Activated CD8-positive, alpha-beta memory T cell treated with anti-CD3 and anti-CD28 coated beads, Interleukin-2, amount 50 U/mL, for 1 hour (primary cell): ENCODE measurements around the gene RNF2.

Experiments used
- DNase-seq: peaks from one replicate; pipeline ENCODE4 v3.0.0-alpha.2; 2020; ENCODE audit errors: extremely low read depth

The RNF2 gene

DNA sequence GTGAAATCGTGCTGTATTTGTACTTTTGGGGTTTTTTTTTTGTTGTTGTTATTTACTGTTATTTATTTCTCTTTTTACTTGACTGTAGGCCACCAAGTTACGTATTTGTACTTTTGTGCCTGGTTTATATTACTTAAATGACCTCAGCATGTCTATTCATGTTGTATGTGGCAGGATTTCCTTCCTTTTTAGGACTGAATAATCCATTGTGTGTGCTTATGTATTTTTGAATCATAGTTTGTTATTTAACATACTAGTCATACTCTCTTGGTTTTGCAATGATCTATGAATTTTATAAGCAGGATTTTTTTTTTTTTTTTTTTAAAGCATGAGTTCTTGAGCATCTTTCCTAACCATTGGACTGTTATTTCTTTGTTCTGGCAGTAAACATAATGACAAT lies 51.2 kb downstream of the RNF2 start:
- DNase-seq, result no peak

DNA sequence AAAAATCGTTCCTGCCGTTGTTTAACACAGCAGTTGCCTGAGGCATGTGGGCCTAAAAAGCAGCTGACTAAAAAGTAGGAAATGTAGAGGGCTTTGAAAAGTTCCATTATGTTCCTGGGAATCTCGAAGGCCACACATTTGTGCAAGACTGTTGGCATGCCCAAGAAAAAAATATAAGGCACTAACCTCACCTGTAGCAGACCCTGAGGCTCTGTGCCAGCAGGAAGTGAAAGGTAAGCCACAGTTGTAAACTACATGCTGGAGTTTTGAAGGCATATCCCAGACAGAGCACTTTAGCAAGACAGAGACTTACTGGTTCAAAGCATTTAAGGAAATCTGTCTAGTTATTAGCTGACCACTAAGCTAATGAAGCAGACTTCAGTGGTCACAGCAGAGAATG lies 58.7 kb downstream of the RNF2 start:
- no peak for DNase-seq

DNA sequence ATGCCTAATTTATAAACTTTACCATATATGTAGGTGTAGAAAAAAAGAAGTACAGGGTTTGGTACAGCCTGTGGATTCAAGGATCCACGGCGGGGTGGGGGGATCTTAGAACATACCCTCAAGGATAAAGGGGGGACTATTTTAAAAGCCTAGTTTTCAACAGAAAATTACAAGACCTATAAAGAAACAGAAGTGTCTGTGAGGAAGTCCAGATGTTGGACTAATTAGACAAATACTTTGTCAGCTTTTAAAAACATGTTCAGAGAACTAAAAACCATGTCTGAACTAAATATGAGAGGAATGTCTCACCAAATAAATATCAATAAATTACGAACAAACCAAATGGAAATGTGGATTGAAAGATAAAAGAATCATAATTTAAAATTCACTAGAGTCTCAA lies 59.8 kb downstream of the RNF2 start:
- DNase-seq, result no peak

DNA sequence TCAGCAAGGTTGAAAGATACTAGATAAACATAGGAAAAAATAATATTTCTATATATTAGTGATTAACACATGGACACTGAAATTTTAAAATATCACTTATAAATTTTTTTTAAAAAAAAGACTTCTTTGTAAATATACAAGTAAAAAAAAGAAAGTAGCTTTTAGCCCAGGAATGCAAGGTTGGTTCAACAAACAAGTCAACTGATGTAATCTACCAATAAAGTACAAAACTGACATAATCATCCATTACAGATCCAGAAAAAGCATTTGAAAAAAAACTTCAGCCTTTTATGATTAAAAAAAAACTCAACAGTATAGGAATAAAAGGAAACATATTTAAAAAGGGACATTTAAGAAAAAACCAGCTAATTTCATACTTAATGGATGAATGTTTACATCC lies 63.0 kb downstream of the RNF2 start:
- DNase-seq, result no peak

DNA sequence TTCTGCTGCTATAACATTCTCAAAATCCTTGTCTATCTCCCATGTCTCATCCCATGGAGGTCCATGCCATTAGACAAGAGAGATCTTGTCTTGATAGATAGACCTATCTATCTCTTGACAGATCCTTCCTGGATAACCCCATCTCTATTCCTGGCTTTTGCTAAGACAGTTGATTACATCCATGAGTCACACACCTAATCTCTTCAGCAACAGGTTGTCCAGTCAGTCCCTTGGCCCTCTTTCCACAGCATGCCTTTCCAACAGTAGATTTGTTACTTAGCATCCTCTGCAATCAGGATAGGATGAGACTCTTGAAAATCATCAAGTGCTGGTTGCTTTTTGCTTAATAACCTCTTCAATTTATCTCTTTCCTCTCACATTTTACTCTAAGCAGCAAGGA lies 64.8 kb downstream of the RNF2 start:
- DNase-seq, result no peak

DNA sequence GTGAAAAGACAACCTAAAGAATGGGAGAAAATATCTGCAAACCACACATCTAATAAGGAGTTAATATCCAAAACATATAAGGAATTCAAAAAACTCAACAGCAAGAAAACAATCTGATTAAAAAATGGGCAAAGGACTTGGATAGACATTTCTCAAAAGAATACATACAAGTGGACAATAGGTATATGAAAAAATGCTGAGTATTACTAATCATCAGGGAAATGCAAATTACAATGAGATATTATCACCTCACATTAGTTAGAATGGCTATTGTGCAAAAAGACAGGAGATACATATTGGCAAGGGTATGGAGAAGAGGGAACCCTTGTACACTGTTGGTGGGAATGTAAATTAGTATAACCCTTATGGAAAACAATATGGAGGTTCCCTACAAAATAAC lies 66.5 kb downstream of the RNF2 start:
- DNase-seq, result no peak

DNA sequence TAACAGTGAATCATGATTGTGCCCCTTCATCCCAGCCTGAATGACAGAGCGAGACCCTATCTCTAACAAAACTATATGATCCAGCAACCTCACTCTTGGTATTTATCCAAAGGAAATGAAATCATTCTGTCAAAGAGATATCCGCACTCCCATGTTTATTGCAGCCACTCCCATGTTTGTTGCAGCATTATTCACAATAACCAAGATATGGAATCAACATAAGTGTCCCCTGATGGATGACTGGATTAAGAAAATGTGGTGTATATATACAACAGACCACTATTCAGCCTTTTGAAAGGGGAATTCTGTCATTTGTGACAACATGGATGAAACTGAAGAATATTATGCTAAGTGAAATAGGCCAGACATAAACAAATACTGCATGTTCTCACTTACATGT lies 67.0 kb downstream of the RNF2 start:
- no peak for DNase-seq

DNA sequence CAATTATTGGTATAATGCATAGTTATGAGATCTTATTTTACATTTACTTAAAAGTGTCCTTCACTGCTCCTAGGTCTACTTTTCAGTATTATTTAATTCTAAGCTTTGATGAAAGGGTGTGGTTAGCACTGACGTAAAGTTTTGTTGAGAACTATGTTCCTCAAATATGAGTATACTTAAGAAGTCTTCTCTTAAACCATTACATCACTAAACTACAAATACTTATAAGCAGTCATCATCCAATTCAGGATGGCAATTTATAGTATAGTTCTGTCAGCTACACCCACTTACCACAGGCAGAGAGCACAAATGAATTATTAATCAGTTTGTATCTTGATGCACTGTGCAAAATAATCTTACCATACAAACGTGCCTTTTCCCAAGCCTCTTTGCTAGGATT lies 84.3 kb downstream of the RNF2 start:
- DNase-seq, result no peak

DNA sequence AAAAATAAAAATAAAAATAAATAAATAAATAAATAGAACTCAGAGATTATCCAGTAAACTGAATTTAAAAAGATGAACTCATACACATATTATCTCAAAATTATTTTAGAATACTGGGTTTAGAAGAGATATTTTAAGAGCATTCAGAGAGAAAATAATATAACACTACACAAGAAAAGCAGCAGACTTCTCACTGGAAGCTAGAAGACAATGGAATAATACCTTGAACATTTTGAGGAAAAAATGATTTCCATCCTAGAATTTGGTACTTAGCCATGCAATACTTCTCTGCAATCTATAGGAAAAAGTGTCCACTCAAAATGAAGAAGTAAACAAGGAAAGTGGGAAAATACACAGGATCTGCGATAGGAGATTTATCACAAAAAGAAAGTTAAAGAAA lies 87.2 kb downstream of the RNF2 start:
- no peak for DNase-seq

DNA sequence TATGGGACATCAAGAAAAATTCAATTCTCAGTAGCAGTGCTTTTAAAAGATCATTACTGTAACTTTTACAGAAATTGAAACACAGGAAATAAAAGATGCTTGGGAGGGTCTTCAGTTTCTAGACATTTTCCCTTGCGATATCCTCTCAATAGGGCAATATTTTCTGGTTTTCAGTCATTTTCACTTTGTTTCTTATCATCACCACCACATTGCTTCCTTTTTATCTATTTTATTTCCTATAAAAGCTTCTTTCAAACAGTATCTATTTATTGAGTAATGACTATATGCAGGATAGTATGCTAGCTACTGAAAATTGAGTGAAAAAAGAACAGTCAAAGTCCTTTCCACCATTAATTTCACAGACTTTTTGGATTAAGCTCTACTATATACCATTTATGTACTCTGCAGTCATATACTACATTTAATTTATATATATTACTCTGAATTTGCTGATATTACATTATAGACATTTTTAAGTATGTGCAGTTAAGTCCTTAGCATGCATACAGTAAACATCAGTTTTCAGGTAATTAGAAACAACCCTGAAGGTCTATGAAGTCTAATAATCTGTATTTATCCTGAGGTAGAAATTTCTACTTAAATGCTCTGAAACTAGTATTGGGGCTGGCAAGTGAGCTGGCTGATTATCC lies 92.7 kb downstream of the RNF2 start:
- no peak for DNase-seq

DNA sequence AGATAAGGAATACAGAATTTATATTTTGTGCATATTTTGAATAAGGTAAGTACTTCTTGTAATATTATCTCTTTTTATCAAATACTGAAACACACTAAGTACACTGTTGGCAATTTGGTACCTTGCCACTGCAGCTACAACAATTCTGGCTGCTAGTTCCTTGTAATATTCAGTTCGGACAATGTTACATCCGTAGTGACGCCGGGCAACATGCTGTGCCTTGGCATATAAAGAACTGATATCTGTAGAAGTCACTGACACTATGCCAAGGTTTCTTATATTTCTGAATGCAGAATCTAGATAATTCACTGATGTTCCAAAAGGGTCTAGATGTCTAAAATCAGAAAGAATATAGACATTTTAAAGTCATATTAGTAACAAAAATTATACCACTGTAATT lies 93.9 kb downstream of the RNF2 start:
- no peak for DNase-seq

DNA sequence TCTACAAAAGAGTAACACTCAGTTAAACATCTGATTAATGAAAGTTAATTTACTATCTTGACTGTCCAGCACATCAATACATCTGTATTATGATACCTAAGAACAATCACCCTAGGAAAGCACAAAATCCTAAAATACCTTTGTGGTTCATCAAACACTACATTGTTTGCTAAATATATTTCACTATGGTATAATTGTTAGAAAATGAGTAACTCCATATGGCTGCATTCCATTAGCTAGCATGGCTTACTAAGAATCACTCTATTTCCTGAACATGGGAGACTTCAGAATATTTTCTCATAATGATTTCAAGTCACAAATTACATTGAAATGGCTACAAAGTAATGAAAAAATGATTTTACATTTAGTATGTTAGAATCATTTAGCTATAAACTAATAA lies 98.9 kb downstream of the RNF2 start:
- no peak for DNase-seq

DNA sequence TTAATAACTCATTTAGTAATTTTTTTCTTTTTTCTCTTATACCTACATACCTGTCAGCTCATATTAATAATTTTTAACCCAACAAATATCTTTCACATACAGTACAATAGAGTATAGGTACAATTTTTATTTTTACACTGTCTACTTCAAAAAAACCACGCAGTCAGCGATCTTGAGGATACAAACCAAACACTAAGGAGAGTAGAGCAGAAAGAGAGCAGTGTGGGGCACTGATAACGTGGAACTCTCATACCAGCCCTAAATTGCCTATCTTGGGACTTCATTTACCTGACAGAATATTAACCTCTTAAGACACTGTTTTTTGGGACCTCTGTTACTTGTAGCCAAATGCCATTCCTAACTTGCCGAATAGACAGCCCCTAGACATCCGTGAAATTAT lies 105.9 kb downstream of the RNF2 start:
- DNase-seq, result no peak
